Stimulated activated CD8-positive, alpha-beta memory T cell treated with anti-CD3 and anti-CD28 coated beads, Interleukin-15, amount 100 ng/mL, for 4 hours (primary cell): ENCODE measurements around the gene SWAP70.

ENCODE experiments used
- DNase-seq, 2 donors: peaks; one replicate each; pipeline ENCODE4 v3.0.0-alpha.2; 2020; ENCODE audit warnings: low read depth in 2 of 2

SWAP70 gene

DNA sequence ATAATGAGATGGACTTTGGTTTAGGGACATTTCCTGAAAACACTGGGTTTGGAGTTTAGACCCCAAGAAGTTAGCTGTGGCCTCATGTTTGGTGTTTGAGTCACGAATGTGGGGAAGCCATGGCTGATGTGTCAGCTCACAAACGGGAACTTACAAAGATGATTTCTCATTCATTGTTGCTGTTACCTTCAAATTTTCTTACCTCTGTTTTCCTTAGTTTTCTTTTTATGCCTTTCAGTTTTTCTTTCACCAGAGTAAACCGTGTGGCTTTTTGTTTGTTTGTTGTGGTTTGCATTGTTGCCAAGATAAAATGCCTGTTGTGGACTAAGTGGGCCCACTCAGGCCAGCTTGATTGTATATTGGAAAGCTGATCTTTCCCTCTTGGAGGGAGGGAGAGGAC lies 89.1 kb downstream of the SWAP70 start:
- no peak for DNase-seq

- DNase-seq, result no peak
Observed at GRCh38 chr11:9754010-9754471, 90.2 kb downstream of the SWAP70 start.

GRCh38 chr11:9755561-9756185 lies 91.8 kb downstream of the SWAP70 start:
- DNase-seq, result no peak

GRCh38 chr11:9756461-9756860 lies 92.6 kb downstream of the SWAP70 start:
- no peak for DNase-seq

DNA sequence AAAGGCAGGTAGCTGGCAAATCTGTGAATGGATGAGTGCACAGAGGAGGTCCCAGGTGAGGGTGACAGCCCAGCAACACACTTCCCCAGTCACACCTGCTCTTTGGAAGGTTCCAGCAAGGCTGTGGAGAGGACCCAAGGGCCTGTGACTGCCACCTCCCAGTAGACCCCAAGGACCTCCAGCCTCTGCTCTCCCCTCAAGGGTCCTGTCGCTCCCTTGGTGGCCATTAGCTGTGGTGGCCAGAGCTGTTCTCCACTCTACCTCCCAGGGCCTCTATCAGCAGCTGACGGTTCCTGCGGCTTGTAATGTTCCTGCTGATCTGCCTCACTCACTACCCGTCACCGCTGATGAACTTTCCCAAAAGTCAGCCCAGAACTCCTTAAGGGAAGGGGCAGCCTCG lies 93.0 kb downstream of the SWAP70 start:
- no peak for DNase-seq

DNA sequence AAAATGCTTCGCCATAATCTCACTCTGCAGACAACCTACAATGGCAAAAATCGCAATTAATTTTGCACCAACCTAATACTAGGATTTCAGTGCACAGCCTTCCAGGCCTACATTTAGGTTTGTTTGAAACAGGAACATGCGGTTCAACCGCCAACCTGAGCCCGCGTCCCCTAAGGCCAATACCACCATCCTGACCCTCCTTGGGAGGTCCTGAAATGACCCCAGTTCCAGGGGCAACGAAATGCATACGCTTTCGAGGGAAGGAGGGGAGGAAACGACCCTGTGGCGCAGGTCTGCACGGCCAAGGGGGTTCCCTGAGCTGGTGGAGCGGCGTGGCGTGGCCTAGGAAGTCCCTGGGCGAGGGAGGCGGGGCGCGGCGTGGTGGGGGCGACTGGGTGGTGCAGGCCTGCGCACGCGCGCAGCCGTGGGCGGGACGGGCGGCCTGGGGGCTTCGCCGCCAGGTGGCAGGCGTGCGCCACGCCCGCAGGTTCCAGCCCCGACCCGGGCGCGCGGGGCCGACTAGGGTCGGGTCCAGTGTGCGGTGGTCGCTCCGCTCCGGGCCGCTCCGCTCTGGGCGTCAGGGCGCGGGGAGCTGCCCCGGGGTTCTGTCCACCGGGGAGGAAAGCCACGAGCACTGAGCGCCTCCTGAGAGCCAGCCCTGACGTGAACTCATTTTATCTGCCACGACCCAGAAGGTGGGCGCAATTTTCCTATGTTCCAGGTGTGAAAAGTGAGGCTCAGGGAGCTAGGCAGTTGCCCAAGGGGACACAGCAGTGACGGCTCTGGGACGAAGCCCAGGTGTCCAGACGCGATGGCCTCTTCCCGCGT lies 94.1 kb downstream of the SWAP70 start:
- DNase-seq, result peak; percentile 86 to 87

- DNase-seq, result peak; percentile 17 to 35
Observed at GRCh38 chr11:9758637-9759518, 95.0 kb downstream of the SWAP70 start.

DNA sequence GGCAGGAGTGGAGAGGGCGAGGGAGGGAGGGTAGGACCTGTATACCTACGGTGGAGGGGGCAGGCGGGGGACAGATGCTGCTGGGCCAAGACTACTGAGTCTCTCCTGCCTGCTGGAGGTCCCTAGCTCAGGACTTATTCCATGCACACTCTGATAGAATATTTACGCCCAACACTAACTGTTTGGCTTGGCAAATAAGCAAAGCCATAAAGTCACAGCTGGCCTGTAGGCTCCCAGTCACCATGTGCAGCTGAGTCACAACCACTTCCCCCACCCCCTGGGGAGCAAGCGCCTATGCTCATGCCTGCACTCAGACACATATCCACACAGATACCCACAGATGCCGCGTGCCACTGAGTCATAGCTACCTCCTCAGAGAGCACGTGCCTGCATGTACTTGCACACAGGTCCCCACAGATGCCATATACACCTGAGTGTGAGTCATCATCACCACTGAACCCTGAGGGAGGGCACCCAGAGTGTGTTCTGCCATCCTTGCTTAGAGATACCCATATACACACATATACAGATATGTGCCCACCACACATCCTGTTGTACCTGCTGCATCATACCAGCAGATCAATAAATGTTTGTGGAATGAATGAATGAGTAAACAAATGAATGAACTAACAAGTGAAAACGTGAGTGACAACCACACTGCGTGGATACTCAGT lies 95.8 kb downstream of the SWAP70 start:
- DNase-seq, result peak; percentile 85 to 98

DNA sequence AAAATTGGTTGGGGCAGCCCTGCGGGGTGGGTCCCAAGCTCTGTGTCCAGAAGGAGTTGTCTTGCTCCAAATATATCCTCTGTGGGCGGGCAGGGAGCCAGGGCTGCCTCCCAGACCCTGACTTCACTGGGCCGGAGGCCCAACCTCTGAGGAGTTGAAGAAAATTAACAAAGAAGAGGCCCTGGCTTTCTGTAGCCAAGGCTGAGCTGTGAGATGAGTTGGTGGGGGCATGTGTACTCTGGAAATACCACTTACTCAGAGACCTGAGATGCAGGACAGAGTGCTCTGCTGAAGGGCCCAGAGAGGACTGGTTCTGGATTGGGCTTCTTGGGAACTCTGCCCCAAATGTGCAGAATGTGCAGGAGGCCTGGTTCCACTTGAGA lies 96.3 kb downstream of the SWAP70 start:
- no peak for DNase-seq

- DNase-seq, result no peak
Observed at GRCh38 chr11:9761441-9761945, 97.6 kb downstream of the SWAP70 start.

GRCh38 chr11:9762531-9762930 lies 98.7 kb downstream of the SWAP70 start:
- DNase-seq, result no peak

GRCh38 chr11:9763301-9763700 lies 99.4 kb downstream of the SWAP70 start:
- DNase-seq, result no peak

GRCh38 chr11:9765320-9766101 lies 101.6 kb downstream of the SWAP70 start:
- DNase-seq, result no peak

DNA sequence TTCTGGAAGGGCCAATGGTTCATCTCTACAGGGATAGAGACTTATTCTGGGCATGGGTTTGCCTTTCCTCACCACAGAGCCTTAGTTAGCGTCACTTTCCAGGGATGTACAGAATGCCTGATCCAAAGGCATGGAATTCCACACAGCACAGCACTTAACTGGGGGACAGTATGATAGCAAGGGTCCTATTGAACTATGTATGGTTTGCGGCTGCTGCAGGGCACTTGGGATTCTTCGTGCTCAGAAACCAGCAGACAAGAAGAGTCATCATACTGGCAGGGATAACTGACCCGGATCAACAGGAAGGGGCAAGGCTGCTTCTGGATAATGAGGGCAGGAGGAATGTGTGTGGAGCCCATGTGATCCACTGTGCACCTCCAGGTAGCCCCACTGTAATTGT lies 105.7 kb downstream of the SWAP70 start:
- DNase-seq, result no peak

DNA sequence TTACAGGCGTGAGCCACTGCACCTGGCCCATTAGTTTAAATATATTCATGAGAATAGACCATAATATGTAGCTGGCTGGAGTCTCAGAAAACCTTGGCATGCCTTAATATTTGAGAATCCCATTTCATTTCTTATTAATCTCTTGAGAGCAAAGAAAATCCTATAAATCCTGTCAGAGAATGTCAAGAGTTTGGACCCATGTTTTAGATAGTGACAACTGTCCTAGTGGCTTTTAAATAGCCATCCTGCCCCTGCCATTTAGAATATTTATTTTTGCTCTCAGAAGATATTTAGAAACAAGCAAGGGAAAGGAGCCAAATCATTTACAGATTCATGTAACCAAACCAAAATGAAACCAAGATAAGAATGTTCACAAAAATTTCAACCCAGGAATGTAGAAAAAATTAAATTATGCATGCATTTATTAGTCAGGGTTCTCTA lies 107.2 kb downstream of the SWAP70 start:
- no peak for DNase-seq

DNA sequence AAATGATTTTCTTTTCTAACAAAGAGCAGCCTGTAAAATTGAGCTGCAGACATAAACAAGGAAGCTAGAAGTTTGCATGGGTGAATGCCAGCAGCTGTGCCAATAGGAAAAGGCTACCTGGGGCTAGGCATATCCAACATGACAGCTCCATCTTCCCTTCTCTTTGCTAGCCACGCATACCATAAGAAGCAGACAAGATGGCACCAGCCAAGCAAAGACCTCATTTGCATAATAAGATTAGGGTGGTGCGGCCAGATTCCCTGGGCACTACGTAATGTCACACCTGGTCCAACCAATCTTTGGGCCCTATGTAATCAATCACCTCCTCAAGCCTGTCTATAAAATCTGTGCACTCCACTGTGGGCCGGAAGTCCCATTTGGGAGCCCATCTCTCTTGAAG lies 108.3 kb downstream of the SWAP70 start:
- DNase-seq, result no peak

DNA sequence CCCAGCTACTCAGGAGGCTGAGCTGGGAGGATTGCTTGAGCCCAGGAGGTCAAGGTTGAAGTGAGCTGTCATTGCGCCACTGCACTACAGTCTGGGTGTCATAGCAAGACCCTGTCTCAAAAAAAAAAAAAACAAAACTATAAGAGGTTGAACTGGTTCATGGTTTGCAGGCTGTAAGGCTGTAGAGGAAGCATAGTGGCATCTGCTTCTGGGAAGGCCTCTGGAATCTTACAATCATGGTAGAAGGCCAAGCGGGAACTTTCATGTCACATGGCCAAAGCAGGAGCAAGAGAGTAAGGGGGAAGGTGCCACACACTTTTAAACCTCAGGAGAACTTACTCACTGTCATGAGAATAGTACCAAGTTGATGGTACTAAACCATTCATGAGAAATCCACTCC lies 109.6 kb downstream of the SWAP70 start:
- no peak for DNase-seq

GRCh38 chr11:9774109-9774508 lies 110.2 kb downstream of the SWAP70 start:
- no peak for DNase-seq

GRCh38 chr11:9774591-9775397 lies 110.9 kb downstream of the SWAP70 start:
- no peak for DNase-seq

GRCh38 chr11:9775398-9775779 lies 111.5 kb downstream of the SWAP70 start:
- no peak for DNase-seq
